ENCODE results near the gene RGS3.

DNA sequence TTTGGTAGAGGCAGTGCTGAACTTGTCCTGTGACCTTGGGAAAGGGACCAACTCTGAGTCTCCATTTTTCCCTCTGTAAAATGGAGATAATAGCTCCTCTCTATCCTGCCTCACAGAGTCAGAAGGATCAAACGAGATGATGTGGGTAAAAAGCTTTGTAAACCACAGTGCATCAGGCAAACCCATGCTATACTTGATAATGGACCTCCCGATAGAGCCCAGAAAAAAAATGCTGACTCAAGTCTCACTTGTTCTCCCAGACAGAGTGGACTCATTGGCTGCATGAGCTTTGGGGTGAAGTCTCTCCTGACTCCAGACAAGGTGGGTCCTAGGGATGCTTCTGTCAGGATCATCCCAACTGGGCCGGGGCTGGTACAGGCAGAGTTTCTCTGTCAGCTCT lies 32.0 kb downstream of the RGS3 start:
- TF ChIP-seq, protein P1, sequence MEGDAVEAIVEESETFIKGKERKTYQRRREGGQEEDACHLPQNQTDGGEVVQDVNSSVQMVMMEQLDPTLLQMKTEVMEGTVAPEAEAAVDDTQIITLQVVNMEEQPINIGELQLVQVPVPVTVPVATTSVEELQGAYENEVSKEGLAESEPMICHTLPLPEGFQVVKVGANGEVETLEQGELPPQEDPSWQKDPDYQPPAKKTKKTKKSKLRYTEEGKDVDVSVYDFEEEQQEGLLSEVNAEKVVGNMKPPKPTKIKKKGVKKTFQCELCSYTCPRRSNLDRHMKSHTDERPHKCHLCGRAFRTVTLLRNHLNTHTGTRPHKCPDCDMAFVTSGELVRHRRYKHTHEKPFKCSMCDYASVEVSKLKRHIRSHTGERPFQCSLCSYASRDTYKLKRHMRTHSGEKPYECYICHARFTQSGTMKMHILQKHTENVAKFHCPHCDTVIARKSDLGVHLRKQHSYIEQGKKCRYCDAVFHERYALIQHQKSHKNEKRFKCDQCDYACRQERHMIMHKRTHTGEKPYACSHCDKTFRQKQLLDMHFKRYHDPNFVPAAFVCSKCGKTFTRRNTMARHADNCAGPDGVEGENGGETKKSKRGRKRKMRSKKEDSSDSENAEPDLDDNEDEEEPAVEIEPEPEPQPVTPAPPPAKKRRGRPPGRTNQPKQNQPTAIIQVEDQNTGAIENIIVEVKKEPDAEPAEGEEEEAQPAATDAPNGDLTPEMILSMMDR (IDR thresholded peaks at IDR 0.05 in 4 of 5, conservative IDR thresholded peaks at IDR 0.05 in 1 of 5): no peak
- no peak for TF ChIP-seq POLR2A (IDR thresholded peaks at IDR 0.05)

Measured in gastrocnemius medialis (tissue), 4 donors.